GM12892 (cell line): Measurements from ENCODE around the gene PSKH1.
"Not testable (repeated sequence)": the region's sequence is repeated elsewhere in the genome, so short reads cannot be mapped to it uniquely, and the experiment has no call there.

Experiments used
- DNase-seq: peaks from one replicate; pipeline ENCODE4 v3.0.0; 2011; ENCODE audit not compliant: insufficient read length
- FAIRE-seq: peaks from 2 replicates; lab custom pipeline; 2011; peaks lifted over from hg19 to GRCh38; lab: Jason Lieb, UNC
- POLR2A ChIP-seq: IDR thresholded peaks from 2 replicates; pipeline ENCODE4 v1.6.1; 2011; ENCODE audit warnings: low read depth, low read length, control low read depth
- POLR2AphosphoS5 ChIP-seq: IDR thresholded peaks from 2 replicates; pipeline ENCODE4 v1.6.1; 2011; ENCODE audit warnings: low read depth, low read length, control low read depth
- TAF1 ChIP-seq: IDR thresholded peaks from 2 replicates; pipeline ENCODE4 v1.6.1; 2011; ENCODE audit warnings: low read depth, mild to moderate bottlenecking, control low read depth, low read length, borderline replicate concordance

The PSKH1 gene

GRCh38 chr16:67901734-67902133 lies 8.7 kb downstream of the PSKH1 start:
- DNase-seq (no peak), FAIRE-seq (no peak)
- TF ChIP-seq POLR2AphosphoS5, result no peak
- TF ChIP-seq POLR2A, result no peak
- no peak for TF ChIP-seq TAF1

GRCh38 chr16:67902831-67903230 lies 9.8 kb downstream of the PSKH1 start:
- DNase-seq (no peak), FAIRE-seq (no peak)
- TF ChIP-seq TAF1 (no peak), POLR2A (no peak), POLR2AphosphoS5 (no peak)

DNA sequence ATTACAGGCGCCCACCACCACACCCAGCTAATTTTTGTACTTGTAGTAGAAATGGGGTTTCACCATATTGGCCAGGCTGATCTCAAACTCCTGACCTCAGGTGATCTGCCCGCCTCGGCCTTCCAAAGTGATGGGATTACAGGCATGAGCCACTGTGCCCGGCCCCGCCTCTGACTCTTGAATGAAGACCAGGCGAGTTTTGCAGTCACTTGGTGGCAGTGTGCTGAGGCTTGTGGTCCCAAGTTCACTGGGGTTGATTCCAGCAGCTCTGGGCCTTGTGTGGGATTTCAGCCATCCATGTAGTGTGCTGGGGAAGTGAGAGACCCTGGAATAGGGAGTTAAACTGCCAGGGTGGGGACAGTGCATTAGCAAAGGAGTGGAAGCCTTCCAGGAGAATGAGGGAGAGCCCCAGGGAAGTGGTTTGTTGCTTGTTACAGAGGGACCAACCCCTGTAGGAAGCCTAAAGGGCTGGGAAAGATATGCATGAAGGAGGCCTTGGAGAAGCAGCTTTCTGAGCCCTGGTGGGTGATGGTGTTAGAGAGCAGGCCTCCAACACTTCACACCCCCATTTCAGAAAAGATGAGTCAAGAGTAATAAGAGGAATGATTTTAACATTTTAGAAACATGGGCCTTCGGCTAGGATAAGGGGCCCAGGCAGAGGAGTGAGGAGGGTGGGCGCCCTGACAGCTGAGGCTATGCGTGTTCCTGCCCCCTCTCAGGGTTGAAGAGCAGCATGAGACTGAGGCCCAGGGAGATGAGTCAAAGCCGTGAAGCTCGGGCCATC lies 14.5 kb downstream of the PSKH1 start:
- DNase-seq, result no peak
- TF ChIP-seq POLR2A, result no peak
- TF ChIP-seq TAF1, result no peak
- no peak for TF ChIP-seq POLR2AphosphoS5
- FAIRE-seq, result no peak

- TF ChIP-seq POLR2AphosphoS5 (no peak), POLR2A (no peak), TAF1 (no peak)
- no peak for FAIRE-seq
- DNase-seq, result no peak
These were observed 16.1 kb downstream of the PSKH1 start for GRCh38 chr16:67909056-67909742.

DNA sequence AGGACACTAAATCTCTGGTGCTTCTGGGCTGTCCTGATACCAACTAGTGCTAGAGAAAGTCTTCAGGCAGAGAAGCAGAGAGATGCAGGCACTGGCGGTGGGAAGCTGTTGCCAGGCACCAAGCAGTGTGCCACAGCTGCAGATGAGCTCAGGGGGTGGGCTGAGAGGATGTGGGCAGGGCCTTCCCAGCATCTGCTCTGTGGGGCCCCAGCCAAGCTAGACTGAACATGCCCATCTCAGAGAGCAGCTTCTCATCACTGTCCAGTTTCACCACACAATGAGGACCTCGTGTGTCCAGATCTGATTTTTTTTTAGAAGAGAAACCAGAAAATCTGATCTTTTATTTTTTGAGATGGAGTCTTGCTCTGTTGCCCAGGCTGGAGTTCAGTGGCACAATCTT lies 17.1 kb downstream of the PSKH1 start:
- FAIRE-seq (no peak), DNase-seq (no peak)
- no peak for TF ChIP-seq POLR2AphosphoS5
- no peak for TF ChIP-seq POLR2A
- TF ChIP-seq TAF1, result no peak

DNA sequence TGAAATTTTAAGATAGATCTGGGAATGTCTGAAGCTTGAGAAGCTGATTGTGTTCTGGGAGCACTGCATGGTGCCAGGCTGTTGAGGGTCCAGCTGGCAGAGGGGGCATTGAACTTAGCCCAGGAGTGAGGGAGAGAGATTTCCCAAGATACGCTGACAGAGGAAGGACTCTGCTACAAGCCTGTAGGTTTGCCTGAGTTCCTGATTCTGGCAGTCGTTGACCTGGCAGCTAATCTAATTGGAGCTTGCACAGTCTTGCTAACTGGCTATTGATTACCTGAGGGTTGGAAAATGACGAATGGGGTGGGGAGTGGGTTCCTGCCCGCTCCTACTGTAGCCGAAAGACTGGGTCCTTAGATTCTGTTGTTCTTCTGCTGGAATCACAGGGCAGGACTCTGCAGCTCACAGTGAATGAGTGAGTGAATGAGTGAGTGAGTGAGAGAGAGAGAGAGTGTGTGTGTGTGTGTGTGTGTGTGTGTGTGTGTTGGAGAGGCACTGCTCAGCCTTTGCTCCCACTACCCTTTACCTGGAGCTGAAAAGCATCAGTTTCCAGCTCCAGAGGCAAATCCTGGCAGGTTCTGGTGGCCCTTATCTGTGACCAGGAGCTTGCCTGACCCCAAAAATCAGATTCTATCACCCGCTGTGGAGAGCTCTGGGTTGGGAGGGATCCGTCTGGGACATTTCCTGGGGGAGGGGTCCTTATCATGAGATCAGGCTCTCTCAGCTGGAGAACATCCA lies 21.9 kb downstream of the PSKH1 start:
- FAIRE-seq (no peak), DNase-seq (no peak)
- TF ChIP-seq POLR2AphosphoS5 (no peak), TAF1 (no peak), POLR2A (no peak)

- FAIRE-seq, result not testable (repeated sequence)
These were observed 22.4 kb downstream of the PSKH1 start for GRCh38 chr16:67915496-67915769.

DNA sequence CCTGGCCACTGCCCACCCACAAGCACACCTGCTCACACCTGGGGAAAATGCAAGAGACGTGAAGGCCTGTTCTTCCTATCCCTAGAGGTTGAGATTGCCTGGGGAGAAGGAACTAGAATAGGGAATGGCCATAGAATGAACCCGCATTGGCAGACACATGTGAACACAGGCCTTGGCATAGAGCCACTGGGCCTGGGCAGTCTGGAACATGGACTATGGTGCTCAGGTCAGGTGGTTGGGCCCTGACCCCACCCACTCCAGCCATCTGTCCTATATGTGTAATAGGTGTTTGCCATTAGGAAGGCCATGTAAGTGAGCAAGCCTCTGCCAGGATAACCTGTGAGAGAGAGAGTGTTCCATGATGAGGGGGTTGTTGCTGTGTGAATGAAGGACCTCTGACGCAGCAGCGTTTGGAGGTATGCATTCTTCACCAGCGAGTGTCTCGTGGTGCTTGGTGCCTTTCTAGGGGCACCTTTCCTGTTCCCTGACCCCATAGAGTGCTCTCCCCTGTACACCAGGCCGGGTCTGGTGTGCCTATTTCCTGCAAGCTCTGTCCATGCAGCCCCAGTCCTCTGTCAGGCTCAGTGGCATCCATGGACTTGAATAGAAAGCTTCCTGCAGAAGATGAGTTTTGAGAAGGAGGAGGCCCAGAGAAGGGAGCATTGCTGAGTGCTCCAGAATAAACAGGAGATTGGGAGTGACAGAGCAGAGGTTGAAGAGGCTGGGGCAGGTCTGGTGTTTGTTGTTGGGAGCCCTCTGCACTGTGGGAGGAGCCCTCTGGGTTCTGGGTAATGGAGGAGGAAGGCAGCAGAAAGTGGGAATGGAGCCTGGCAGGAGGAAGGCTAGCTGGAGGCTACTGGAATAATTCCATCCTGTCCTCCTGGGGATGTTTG lies 23.0 kb downstream of the PSKH1 start:
- no peak for TF ChIP-seq TAF1
- FAIRE-seq, result no peak
- DNase-seq, result no peak

More at GRCh38 chr16:67915496-67915769, 22.4 kb downstream of the PSKH1 start:
- DNase-seq, result not testable (repeated sequence)

DNA sequence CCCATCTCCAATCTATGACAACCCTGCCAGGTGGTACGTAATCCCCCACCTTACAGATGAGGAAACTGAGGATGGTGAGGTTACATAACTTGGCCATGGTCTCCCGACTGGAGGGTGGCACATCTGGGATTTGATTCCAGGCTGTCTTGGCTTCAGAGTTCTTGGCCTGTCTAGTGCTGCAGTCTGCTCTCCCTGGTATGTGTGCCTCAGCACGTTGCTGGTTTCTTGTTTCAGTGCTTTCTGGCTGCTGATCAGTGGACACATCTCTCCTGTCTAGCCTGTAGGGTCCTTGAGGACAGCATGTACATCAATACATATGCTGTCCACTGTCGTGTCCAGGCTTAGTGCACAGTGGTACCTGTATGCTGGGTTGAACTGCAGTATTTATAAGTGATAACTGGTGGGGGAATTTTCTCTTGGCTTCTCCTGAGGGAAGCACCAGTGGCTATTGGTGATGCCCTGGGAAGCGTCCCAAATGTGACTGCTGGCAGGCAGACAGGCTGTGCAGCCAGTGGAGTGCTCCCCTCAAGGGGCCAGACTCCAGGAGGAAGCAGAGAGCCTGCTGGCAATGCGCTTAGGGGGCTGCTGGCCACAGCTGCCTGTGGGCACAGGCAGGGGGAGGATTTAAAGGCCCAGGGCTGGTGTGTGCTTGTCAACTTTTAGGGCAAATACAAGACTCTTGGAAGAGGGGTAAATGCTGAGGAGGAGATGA lies 24.2 kb downstream of the PSKH1 start:
- FAIRE-seq, result no peak
- TF ChIP-seq TAF1 (no peak), POLR2A (no peak), POLR2AphosphoS5 (no peak)
- DNase-seq, result no peak

DNA sequence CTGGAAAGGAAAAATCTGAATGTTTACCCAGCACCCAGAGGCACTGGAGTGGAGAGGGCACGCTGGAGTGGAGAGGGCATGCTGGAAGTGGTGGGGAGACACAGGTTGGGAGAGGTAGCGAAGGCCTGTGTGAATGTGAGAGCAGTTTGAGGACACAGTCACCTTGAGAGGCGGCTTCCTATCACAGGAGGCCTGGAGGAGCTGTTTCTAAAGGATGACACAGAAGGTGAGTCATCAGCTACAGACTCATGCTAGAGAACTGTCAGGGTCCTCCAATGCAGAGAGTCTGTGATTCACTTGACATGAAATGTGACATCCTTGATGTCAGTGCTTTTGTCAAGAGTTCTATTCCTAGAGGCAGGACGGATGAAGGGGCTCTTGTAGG lies 24.8 kb downstream of the PSKH1 start:
- TF ChIP-seq POLR2AphosphoS5 (no peak), TAF1 (no peak), POLR2A (no peak)
- no peak for DNase-seq
- no peak for FAIRE-seq
